Sigmoid colon (tissue), 4 donors: ENCODE data around the gene CCDC178.

Experiments
- EP300 ChIP-seq, 4 donors: sonication (generic); formaldehyde crosslinking; IDR thresholded peaks; one replicate each; pipeline ENCODE4 v1.6.1; 2017; ENCODE audit warnings: antibody characterized with exemption in 4 of 4
- POLR2AphosphoS5 ChIP-seq, 4 donors: sonication (generic); formaldehyde crosslinking; IDR thresholded peaks; one replicate each; pipeline ENCODE4 v1.6.1; 2017; ENCODE audit warnings: antibody characterized with exemption in 4 of 4
- TF ChIP-seq, protein P1 (sequence below), 4 experiments: fragments of 450-650 bp in 3 of 4; fragments of 200-600 bp in 1 of 4; IDR thresholded peaks; one replicate each; pipeline ENCODE4 v1.5.1; 2016 to 2019; ENCODE audit warnings: antibody characterized with exemption in 4 of 4, mild to moderate bottlenecking in 3 of 4, moderate library complexity in 2 of 4

DNA sequence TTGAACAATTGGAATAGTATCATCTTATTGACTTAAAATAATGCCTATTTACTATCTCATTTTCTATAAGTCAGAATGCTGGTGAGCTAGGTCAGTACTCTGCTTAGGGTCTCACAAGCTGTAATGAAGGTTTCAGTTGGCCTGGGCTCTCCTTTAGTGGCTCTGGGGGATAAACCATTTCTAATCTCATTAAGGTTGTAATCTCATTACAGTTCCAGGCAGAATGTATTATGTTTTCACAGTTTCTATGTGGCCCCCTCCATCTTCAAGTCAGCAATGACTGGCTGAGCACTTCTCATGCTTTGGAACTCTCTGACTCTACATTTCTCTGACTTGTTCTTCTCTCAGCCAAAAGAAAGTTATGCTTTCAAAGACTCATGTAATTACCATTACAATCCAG lies 163.1 kb downstream of the CCDC178 start:
- TF ChIP-seq, protein P1, sequence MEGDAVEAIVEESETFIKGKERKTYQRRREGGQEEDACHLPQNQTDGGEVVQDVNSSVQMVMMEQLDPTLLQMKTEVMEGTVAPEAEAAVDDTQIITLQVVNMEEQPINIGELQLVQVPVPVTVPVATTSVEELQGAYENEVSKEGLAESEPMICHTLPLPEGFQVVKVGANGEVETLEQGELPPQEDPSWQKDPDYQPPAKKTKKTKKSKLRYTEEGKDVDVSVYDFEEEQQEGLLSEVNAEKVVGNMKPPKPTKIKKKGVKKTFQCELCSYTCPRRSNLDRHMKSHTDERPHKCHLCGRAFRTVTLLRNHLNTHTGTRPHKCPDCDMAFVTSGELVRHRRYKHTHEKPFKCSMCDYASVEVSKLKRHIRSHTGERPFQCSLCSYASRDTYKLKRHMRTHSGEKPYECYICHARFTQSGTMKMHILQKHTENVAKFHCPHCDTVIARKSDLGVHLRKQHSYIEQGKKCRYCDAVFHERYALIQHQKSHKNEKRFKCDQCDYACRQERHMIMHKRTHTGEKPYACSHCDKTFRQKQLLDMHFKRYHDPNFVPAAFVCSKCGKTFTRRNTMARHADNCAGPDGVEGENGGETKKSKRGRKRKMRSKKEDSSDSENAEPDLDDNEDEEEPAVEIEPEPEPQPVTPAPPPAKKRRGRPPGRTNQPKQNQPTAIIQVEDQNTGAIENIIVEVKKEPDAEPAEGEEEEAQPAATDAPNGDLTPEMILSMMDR (IDR thresholded peaks at IDR 0.05): no peak
- TF ChIP-seq POLR2AphosphoS5 (IDR thresholded peaks at IDR 0.05) (no peak), EP300 (IDR thresholded peaks at IDR 0.05) (no peak)
